H1 (cell line): ENCODE measurements around the gene APOBEC3C. TPM values are rescaled to one million over a fixed set of nuclear protein-coding genes. Genes with fewer than 3 reads are reported as not detected.

ENCODE experiments used
- CTCF ChIA-PET: fragments of 300-600 bp; sonication (Branson Sonifier 250); formaldehyde crosslinking; loops from one replicate; lab custom pipeline; 2021; ENCODE audit not compliant: partially characterized antibody; lab: Charles Lee
- POLR2A ChIA-PET: fragments of 300-600 bp; sonication (Branson Sonifier 250); formaldehyde crosslinking; loops from one replicate; lab custom pipeline; 2021; ENCODE audit warnings: inconsistent platforms; ENCODE audit not compliant: partially characterized antibody; lab: Charles Lee
- DNase-seq, 2 experiments: peaks; one replicate each; pipeline versions ENCODE4 v3.0.0 to v3.0.0-alpha.2; 2010 to 2022; ENCODE audit warnings: low spot score in 2 of 2, low read depth in 1 of 2, mixed read lengths in 1 of 2
- FAIRE-seq: peaks from 2 replicates; lab custom pipeline; 2011; peaks lifted over from hg19 to GRCh38; lab: Jason Lieb, UNC
- H2AFZ ChIP-seq: 2 replicates; pipeline ENCODE4 v1.8.1; 2012; ENCODE audit warnings: low read length, inconsistent platforms
- H2AK5ac ChIP-seq: 2 replicates; pipeline ENCODE4 v1.6.1; 2013; ENCODE audit warnings: low read depth, low read length
- H2BK120ac ChIP-seq: replicated peaks from 2 replicates; pipeline ENCODE3; 2013; ENCODE audit warnings: low read depth, low read length, inconsistent platforms
- H2BK12ac ChIP-seq: 2 replicates; pipeline ENCODE4 v1.6.1; 2013; ENCODE audit warnings: low read depth, low read length
- H2BK15ac ChIP-seq: 2 replicates; pipeline ENCODE4 v1.6.1; 2013; ENCODE audit warnings: low read length
- H2BK20ac ChIP-seq: 2 replicates; pipeline ENCODE4 v1.6.1; 2013; ENCODE audit warnings: low read length
- H2BK5ac ChIP-seq: 2 replicates; pipeline ENCODE4 v1.6.1; 2013; ENCODE audit warnings: low read depth, low read length
- H3K14ac ChIP-seq: 2 replicates; pipeline ENCODE4 v1.6.1; 2013; ENCODE audit warnings: inconsistent platforms; ENCODE audit not compliant: insufficient read length
- H3K18ac ChIP-seq: 2 replicates; pipeline ENCODE4 v1.6.1; 2013; ENCODE audit warnings: low read length; ENCODE audit errors: extremely low read depth
- H3K23ac ChIP-seq: 2 replicates; pipeline ENCODE4 v1.6.1; 2013; ENCODE audit warnings: inconsistent platforms; ENCODE audit not compliant: insufficient read length
- H3K23me2 ChIP-seq: 2 replicates; pipeline ENCODE4 v1.6.1; 2013; ENCODE audit warnings: low read depth, low read length
- H3K27ac ChIP-seq: 2 replicates; pipeline ENCODE4 v1.6.1; 2011; ENCODE audit warnings: low read depth, low read length, inconsistent platforms
- H3K27me3 ChIP-seq, 4 experiments: replicated peaks in 1 of 4; 1 replicate in 1 of 4; 2 replicates in 3 of 4; pipeline versions ENCODE4 v1.6.1 to v1.8.1; 2011 to 2013; ENCODE audit warnings: low read length in 3 of 4, mild to moderate bottlenecking in 3 of 4, inconsistent platforms in 2 of 4, mixed read lengths in 2 of 4, moderate library complexity in 1 of 4; ENCODE audit not compliant: control insufficient read depth in 3 of 4, insufficient read depth in 3 of 4; ENCODE audit errors: extremely low read depth in 1 of 4
- H3K36me3 ChIP-seq, 4 experiments: 2 replicates each; pipeline versions ENCODE4 v1.6.1 to v1.8.1; 2011 to 2013; ENCODE audit warnings: mild to moderate bottlenecking in 4 of 4, low read length in 3 of 4, moderate library complexity in 2 of 4, control low read depth in 1 of 4, inconsistent platforms in 1 of 4; ENCODE audit not compliant: insufficient read depth in 4 of 4, control insufficient read depth in 2 of 4
- H3K4ac ChIP-seq: replicated peaks from 2 replicates; pipeline ENCODE3; 2013; ENCODE audit warnings: low read length, low read depth, mixed read lengths, inconsistent platforms; ENCODE audit not compliant: insufficient read length
- H3K4me1 ChIP-seq, 4 experiments: replicated peaks in 1 of 4; 1 replicate in 1 of 4; 2 replicates in 3 of 4; pipeline versions ENCODE4 v1.6.1 to v1.8.1; 2011 to 2013; ENCODE audit warnings: low read length in 3 of 4, inconsistent platforms in 2 of 4, mixed read lengths in 1 of 4; ENCODE audit not compliant: insufficient read depth in 4 of 4, control insufficient read depth in 3 of 4
- H3K4me2 ChIP-seq, 2 experiments: 2 replicates each; pipeline versions ENCODE4 v1.6.1 to v1.8.1; 2011 to 2013; ENCODE audit warnings: low read depth in 2 of 2, low read length in 2 of 2, control low read depth in 1 of 2, inconsistent platforms in 1 of 2, mild to moderate bottlenecking in 1 of 2; ENCODE audit not compliant: insufficient read depth in 1 of 2
- H3K4me3 ChIP-seq, 4 experiments: fragments of 200-600, 300-600 bp in 1 of 4; sonication (generic), shearing (Covaris generic), sonication (Bioruptor Twin) in 1 of 4; 2 replicates each; pipeline versions ENCODE4 v1.5.1 to v1.8.1; 2011 to 2016; ENCODE audit warnings: low read length in 4 of 4, low read depth in 3 of 4, control low read depth in 2 of 4, inconsistent platforms in 2 of 4, mild to moderate bottlenecking in 2 of 4, mixed read lengths in 1 of 4, moderate library complexity in 1 of 4; ENCODE audit not compliant: insufficient read depth in 2 of 4; ENCODE audit errors: extremely low read depth in 1 of 4
- H3K56ac ChIP-seq: replicated peaks from 2 replicates; pipeline ENCODE3; 2013; ENCODE audit warnings: low read depth, mild to moderate bottlenecking, mixed read lengths, low read length, inconsistent platforms; ENCODE audit not compliant: insufficient read length
- H3K79me1 ChIP-seq: 2 replicates; pipeline ENCODE4 v1.6.1; 2013; ENCODE audit warnings: low read depth, low read length, control low read depth
- H3K79me2 ChIP-seq, 2 experiments: 2 replicates each; pipeline versions ENCODE4 v1.6.1 to v1.8.1; 2012 to 2013; ENCODE audit warnings: low read length in 2 of 2, mild to moderate bottlenecking in 2 of 2, inconsistent platforms in 1 of 2; ENCODE audit not compliant: insufficient read depth in 2 of 2, control insufficient read depth in 1 of 2
- H3K9ac ChIP-seq, 4 experiments: replicated peaks in 1 of 4; 1 replicate in 1 of 4; 2 replicates in 3 of 4; pipeline versions ENCODE4 v1.6.1 to v1.8.1; 2011 to 2013; ENCODE audit warnings: low read depth in 3 of 4, low read length in 3 of 4, control low read depth in 2 of 4, mild to moderate bottlenecking in 2 of 4, moderate library complexity in 2 of 4, inconsistent platforms in 1 of 4; ENCODE audit errors: extremely low read depth in 1 of 4
- H3K9me3 ChIP-seq, 2 experiments: 2 replicates each; pipeline versions ENCODE4 v1.6.1 to v1.8.1; 2012 to 2013; ENCODE audit warnings: mild to moderate bottlenecking in 2 of 2, moderate library complexity in 2 of 2, control low read depth in 1 of 2, inconsistent platforms in 1 of 2, low read depth in 1 of 2, low read length in 1 of 2, mixed read lengths in 1 of 2; ENCODE audit not compliant: insufficient read depth in 2 of 2
- H4K20me1 ChIP-seq, 2 experiments: replicated peaks in 1 of 2; 2 replicates each; pipeline versions ENCODE3 to v1.8.1; 2011 to 2013; ENCODE audit warnings: inconsistent platforms in 2 of 2, low read length in 2 of 2, mild to moderate bottlenecking in 1 of 2; ENCODE audit not compliant: insufficient read depth in 2 of 2, control insufficient read depth in 1 of 2
- H4K5ac ChIP-seq: 2 replicates; pipeline ENCODE4 v1.6.1; 2013; ENCODE audit warnings: low read length, low read depth, mixed read lengths, inconsistent platforms; ENCODE audit not compliant: insufficient read length
- H4K8ac ChIP-seq: 2 replicates; pipeline ENCODE4 v1.8.0; 2013; ENCODE audit warnings: mild to moderate bottlenecking, moderate library complexity, low read length, inconsistent platforms; ENCODE audit not compliant: insufficient read depth; ENCODE audit errors: extremely low read depth
- H4K91ac ChIP-seq: replicated peaks from 2 replicates; pipeline ENCODE3; 2013; ENCODE audit warnings: low read length, mixed read lengths, inconsistent platforms; ENCODE audit not compliant: insufficient read length
- BCL11A ChIP-seq, 2 experiments: IDR thresholded peaks; one replicate each; pipeline ENCODE4 v1.6.1; 2011; ENCODE audit warnings: low read depth in 2 of 2, low read length in 2 of 2, mild to moderate bottlenecking in 2 of 2
- KDM4A ChIP-seq: IDR thresholded peaks from one replicate; pipeline ENCODE4 v1.7.1; 2012; ENCODE audit warnings: low read depth, mild to moderate bottlenecking, moderate library complexity, low read length, inconsistent platforms; ENCODE audit not compliant: severe bottlenecking
- SIN3A ChIP-seq, 2 experiments: IDR thresholded peaks in 1 of 2; conservative IDR thresholded peaks in 1 of 2; 2 replicates each; pipeline ENCODE4 v1.6.1; 2011 to 2012; ENCODE audit warnings: low read length in 2 of 2, improper control_type of control experiment in 1 of 2, low read depth in 1 of 2, mild to moderate bottlenecking in 1 of 2
- WGBS, 2 experiments: shearing (Covaris generic) in 1 of 2; methylation state at CpG; one replicate each; pipeline versions ENCODE4 v1.1.6 to v1.1.7; 2013 to 2015; ENCODE audit warnings: low lambda C conversion rate in 2 of 2, mixed read lengths in 2 of 2, inconsistent platforms in 1 of 2, low coverage in 1 of 2, missing lambda C conversion rate in 1 of 2; ENCODE audit not compliant: insufficient replicate concordance in 2 of 2, insufficient coverage in 1 of 2, insufficient read length in 1 of 2; ENCODE audit errors: extremely low coverage in 1 of 2, missing lambda C conversion rate in 1 of 2; 5-methylcytosine and 5-hydroxymethylcytosine counted together
- polyA plus RNA-seq, 7 experiments: library from polyadenylated mRNA; depleted of rRNA in 3 of 7; stranded (reverse) in 5 of 7; unstranded in 2 of 7; fragments of >200 nt in 5 of 7; fragments of 200-250 nt in 2 of 7; gene quantifications; 1 replicate in 5 of 7; 2 replicates in 1 of 7; 4 replicates in 1 of 7; pipeline versions ENCODE4 v1.2.1 to v1.2.3, GENCODE V29; 2011 to 2013; ENCODE audit warnings: missing spikeins in 2 of 7, mixed read lengths in 2 of 7
- total RNA-seq: library from RNA; stranded (reverse); fragmentation: NEBNext Ultra II Directional; extraction: Animal tissue kit (Norgen Biotek cat#: 25700); gene quantifications from 2 replicates; pipeline ENCODE4 v1.2.1, GENCODE V29; 2021

Gene APOBEC3C
- total and polyA plus RNA-seq, 2 of the 8 experiments (the other 6 are each of a cell fraction or from before 2014, with no cell fraction given): 20.3 to 23.3 TPM

GRCh38 chr22:39029227-39029626 lies 15.2 kb downstream of the APOBEC3C start:
- POLR2A ChIA-PET: interaction anchor here (0.9 to 1.3 kb wide), 3 partner anchors 10 to 290 kb away, joined by 3 to 7 read pairs (median 4); partner anchors contain the start of gene RPL3
- no peak overlapping the region for H3K14ac ChIP-seq
- 93% methylated on average over 13 of the region's 13 CpGs; no CpG with 5 or more reads in 1 of the 2 experiments for WGBS, 2 experiments

More at GRCh38 chr22:39029227-39029626, 15.2 kb downstream of the APOBEC3C start:
- Histone ChIP-seq H4K8ac (no peak overlapping the region), H3K79me1 (no peaks in the 10 kb centered on the region), H3K27ac (no peak overlapping the region), H3K4ac (no peak overlapping the region), H3K18ac (no peak overlapping the region), H3K23ac (no peak overlapping the region), H3K4me1 (peaks cover 5 to 21% (median 11%) of the 10 kb centered on the region in 4 experiments), H4K91ac (no peak overlapping the region), H2BK20ac (no peak overlapping the region), H3K56ac (no peak overlapping the region), H3K4me3 (no peak overlapping the region), H3K9me3 (no peaks in the 10 kb centered on the region), H2AFZ (no peak overlapping the region), H4K5ac (no peak overlapping the region), H3K27me3 (no peaks in the 10 kb centered on the region), H3K79me2 (no peaks in the 10 kb centered on the region), H2AK5ac (no peak overlapping the region), H4K20me1 (no peaks in the 10 kb centered on the region), H2BK15ac (no peak overlapping the region), H3K36me3 (peaks cover 0 to 1% (median 0%) of the 10 kb centered on the region in 4 experiments; a peak in 1 of 8 replicates), H3K23me2 (no peaks in the 10 kb centered on the region; the same call in 1 of the 2 replicates), H2BK120ac (no peak overlapping the region), H3K9ac (no peak overlapping the region), H2BK12ac (no peak overlapping the region), H2BK5ac (no peak overlapping the region), H3K4me2 (no peak overlapping the region)
- no peak for DNase-seq
- TF ChIP-seq BCL11A (IDR thresholded peaks at IDR 0.05; ENCODE audit: low read depth in 2 of 2, low read length in 2 of 2): no peak
- TF ChIP-seq KDM4A: no peak
- TF ChIP-seq SIN3A (conservative IDR thresholded peaks at IDR 0.05 in 1 of 2, IDR thresholded peaks at IDR 0.05 in 1 of 2; ENCODE audit: low read depth in 1 of 2, low read length in 2 of 2): no peak
- no peak for FAIRE-seq
- CTCF ChIA-PET: interaction anchor here (0.7 to 2.0 kb wide), 5 partner anchors 14 to 260 kb away, joined by 3 to 5 read pairs (median 3); no protein-coding TSS in a partner anchor
